WTC11 (cell line): ENCODE results near the gene STPG2. TPM values are rescaled to one million over a fixed set of nuclear protein-coding genes. Genes with fewer than 3 reads are reported as not detected.

Experiments used
- ATAC-seq: fragments of 200-7000 bp; cut with Tn5 transposase; 2 replicates; pipeline ENCODE4 v1.10.0; 2021; ENCODE audit warnings: mild to moderate bottlenecking, moderate library complexity
- CTCF ChIA-PET: fragments of 300-600 bp; sonication (Branson Sonifier 250); formaldehyde crosslinking; loops from one replicate; lab custom pipeline; 2021; ENCODE audit warnings: antibody characterized with exemption; lab: Charles Lee
- POLR2A ChIA-PET: fragments of 350-600 bp; sonication (Branson Sonifier 250); formaldehyde crosslinking; loops from one replicate; lab custom pipeline; 2021; ENCODE audit warnings: antibody characterized with exemption; lab: Charles Lee
- DNase-seq: peaks from one replicate; pipeline ENCODE4 v3.0.0; 2021; ENCODE audit warnings: low spot score
- H3K27ac Mint-ChIP-seq: 2 replicates; pipeline ENCODE4 v1.8.0; 2021; ENCODE audit warnings: mixed read lengths
- H3K27me3 Mint-ChIP-seq: 2 replicates; pipeline ENCODE4 v1.8.0; 2021; ENCODE audit warnings: low read depth, mild to moderate bottlenecking, moderate library complexity, mixed read lengths
- H3K36me3 Mint-ChIP-seq: 2 replicates; pipeline ENCODE4 v1.8.0; 2021; ENCODE audit warnings: mixed read lengths
- H3K4me1 Mint-ChIP-seq: 2 replicates; pipeline ENCODE4 v1.8.0; 2022; ENCODE audit warnings: mixed read lengths
- H3K4me3 Mint-ChIP-seq: 2 replicates; pipeline ENCODE4 v1.8.0; 2021; ENCODE audit warnings: mild to moderate bottlenecking, moderate library complexity, mixed read lengths
- H3K9me3 Mint-ChIP-seq: 2 replicates; pipeline ENCODE4 v1.8.0; 2021; ENCODE audit warnings: mixed read lengths
- CREM ChIP-seq: sonication (generic); formaldehyde crosslinking; IDR thresholded peaks from 2 replicates; pipeline ENCODE4 v1.8.1; 2022; ENCODE audit warnings: mild to moderate bottlenecking, missing genetic modification reagents, moderate library complexity
- FOXP1 ChIP-seq: sonication (generic); formaldehyde crosslinking; IDR thresholded peaks from 2 replicates; pipeline ENCODE4 v1.8.0; 2022; ENCODE audit warnings: missing genetic modification reagents, mild to moderate bottlenecking, moderate library complexity, borderline replicate concordance
- JUN ChIP-seq: sonication (generic); formaldehyde crosslinking; IDR thresholded peaks from 2 replicates; pipeline ENCODE4 v1.8.0; 2023; ENCODE audit warnings: mild to moderate bottlenecking, missing genetic modification reagents
- RELA ChIP-seq: sonication (generic); formaldehyde crosslinking; IDR thresholded peaks from 2 replicates; pipeline ENCODE4 v1.8.1; 2022; ENCODE audit warnings: missing genetic modification reagents, mild to moderate bottlenecking, borderline replicate concordance
- SOX15 ChIP-seq: fragments of 250-450 bp; sonication (Bioruptor Pico); IDR thresholded peaks from 2 replicates; pipeline ENCODE4 v1.9.0; 2021; ENCODE audit warnings: mild to moderate bottlenecking
- SP1 ChIP-seq: sonication (generic); formaldehyde crosslinking; conservative IDR thresholded peaks from 2 replicates; pipeline ENCODE4 v1.8.1; 2022; ENCODE audit warnings: missing genetic modification reagents
- ZNF263 ChIP-seq: sonication (generic); formaldehyde crosslinking; IDR thresholded peaks from 2 replicates; pipeline ENCODE4 v1.8.1; 2022; ENCODE audit warnings: low read depth, mild to moderate bottlenecking, moderate library complexity, missing genetic modification reagents
- total RNA-seq: library from RNA; stranded (reverse); gene quantifications from 3 replicates; pipeline ENCODE4 v1.2.3, GENCODE V29; 2021
- TF ChIP-seq, protein P1 (sequence below): fragments of 250-450 bp; sonication (Bioruptor Pico); IDR thresholded peaks from 2 replicates; pipeline ENCODE4 v1.8.0; 2021; ENCODE audit warnings: mild to moderate bottlenecking
- TF ChIP-seq, protein P2 (sequence below): sonication (generic); formaldehyde crosslinking; IDR thresholded peaks from 2 replicates; pipeline ENCODE4 v1.8.1; 2023; ENCODE audit warnings: mild to moderate bottlenecking, moderate library complexity, missing genetic modification reagents
- TF ChIP-seq, protein P3 (sequence below): sonication (generic); formaldehyde crosslinking; IDR thresholded peaks from 2 replicates; pipeline ENCODE4 v1.8.1; 2023; ENCODE audit warnings: mild to moderate bottlenecking, missing genetic modification reagents, moderate library complexity
- TF ChIP-seq, protein P4 (sequence below): sonication (generic); formaldehyde crosslinking; IDR thresholded peaks from 2 replicates; pipeline ENCODE4 v1.8.0; 2023; ENCODE audit warnings: missing genetic modification reagents, mild to moderate bottlenecking, borderline replicate concordance
- TF ChIP-seq, protein P5 (sequence below): fragments of 250-450 bp; sonication (Bioruptor Pico); conservative IDR thresholded peaks from 2 replicates; pipeline ENCODE4 v1.9.0; 2021; ENCODE audit warnings: mild to moderate bottlenecking

Gene STPG2
- total RNA-seq, 1 experiment from 2014 or later, result 0.17 TPM

DNA sequence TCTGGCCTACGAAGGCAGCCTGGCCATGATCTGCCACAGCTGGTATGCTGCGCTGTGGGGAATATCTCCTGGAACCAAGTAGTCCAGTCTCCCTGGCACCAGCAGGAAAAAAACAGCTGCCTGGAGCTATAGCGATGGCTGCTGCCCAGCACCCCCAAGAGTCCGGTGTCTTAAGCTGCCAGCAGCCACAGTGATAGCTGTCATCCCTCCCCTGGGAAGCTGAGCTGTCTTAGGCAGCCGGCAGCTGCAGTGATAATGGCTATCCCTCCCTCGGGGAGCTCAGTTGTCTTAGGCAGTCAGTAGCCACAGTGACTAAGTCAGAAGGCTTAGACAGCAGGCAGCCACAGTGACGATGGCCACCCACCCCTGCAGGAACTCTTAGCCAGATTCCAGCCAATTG, 205.1 kb downstream of the STPG2 start:
- ChIA-PET CTCF (no interaction called here), POLR2A (no interaction called here)
- Mint-ChIP-seq H3K4me3 (no peak overlapping the region), H3K9me3 (peaks cover 30% of the 10 kb centered on the region), H3K36me3 (peaks cover 12% of the 10 kb centered on the region), H3K27ac (no peak overlapping the region), H3K27me3 (0 out of 2 replicates have a peak, but pooled peaks cover 3% of the 10 kb centered on the region), H3K4me1 (no peaks in the 10 kb centered on the region)
- ATAC-seq (no peak), DNase-seq (no peak)
- no peak for TF ChIP-seq FOXP1

DNA sequence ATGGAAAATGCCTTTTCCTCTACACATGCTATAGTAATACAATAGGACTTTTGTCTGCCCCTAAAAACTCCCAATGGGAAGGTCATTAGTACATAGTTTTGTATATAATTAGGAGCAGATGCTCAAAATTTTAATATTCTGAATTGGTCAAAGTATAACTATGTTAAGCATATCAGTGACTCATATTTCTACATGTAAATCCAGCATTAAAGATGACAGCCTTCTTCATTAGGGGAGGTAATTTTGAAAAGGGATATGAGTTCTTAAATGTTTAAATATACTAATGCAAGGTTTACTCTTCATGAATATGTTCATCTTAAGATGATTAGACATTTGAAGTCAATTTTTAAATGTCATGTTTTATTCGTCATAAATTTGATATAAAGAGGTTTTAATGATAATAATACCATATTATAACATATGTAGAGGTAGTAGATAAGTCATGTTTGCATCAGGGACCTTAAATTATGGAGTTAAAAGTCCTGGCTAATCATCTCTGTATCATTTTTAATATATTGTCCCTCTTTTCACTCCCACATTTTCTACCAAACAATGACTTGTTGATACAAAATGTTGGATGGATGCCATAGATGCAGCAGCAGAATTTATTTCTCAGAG, 218.8 kb downstream of the STPG2 start:
- no peak overlapping the region for H3K27ac Mint-ChIP-seq
- peaks cover 8% of the 10 kb centered on the region for H3K36me3 Mint-ChIP-seq
- no peaks in the 10 kb centered on the region for H3K27me3 Mint-ChIP-seq
- ATAC-seq (no peak), DNase-seq (no peak)
- no peaks in the 10 kb centered on the region for H3K4me1 Mint-ChIP-seq
- no peak overlapping the region for H3K4me3 Mint-ChIP-seq
- ChIA-PET CTCF (no interaction called here), POLR2A (no interaction called here)
- TF ChIP-seq SOX15 (CRISPR knock-in tag), result no peak
- TF ChIP-seq ZNF263, result no peak
- TF ChIP-seq, protein P1, sequence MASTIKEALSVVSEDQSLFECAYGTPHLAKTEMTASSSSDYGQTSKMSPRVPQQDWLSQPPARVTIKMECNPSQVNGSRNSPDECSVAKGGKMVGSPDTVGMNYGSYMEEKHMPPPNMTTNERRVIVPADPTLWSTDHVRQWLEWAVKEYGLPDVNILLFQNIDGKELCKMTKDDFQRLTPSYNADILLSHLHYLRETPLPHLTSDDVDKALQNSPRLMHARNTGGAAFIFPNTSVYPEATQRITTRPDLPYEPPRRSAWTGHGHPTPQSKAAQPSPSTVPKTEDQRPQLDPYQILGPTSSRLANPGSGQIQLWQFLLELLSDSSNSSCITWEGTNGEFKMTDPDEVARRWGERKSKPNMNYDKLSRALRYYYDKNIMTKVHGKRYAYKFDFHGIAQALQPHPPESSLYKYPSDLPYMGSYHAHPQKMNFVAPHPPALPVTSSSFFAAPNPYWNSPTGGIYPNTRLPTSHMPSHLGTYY (CRISPR knock-in tag), result no peak
- TF ChIP-seq, protein P2, sequence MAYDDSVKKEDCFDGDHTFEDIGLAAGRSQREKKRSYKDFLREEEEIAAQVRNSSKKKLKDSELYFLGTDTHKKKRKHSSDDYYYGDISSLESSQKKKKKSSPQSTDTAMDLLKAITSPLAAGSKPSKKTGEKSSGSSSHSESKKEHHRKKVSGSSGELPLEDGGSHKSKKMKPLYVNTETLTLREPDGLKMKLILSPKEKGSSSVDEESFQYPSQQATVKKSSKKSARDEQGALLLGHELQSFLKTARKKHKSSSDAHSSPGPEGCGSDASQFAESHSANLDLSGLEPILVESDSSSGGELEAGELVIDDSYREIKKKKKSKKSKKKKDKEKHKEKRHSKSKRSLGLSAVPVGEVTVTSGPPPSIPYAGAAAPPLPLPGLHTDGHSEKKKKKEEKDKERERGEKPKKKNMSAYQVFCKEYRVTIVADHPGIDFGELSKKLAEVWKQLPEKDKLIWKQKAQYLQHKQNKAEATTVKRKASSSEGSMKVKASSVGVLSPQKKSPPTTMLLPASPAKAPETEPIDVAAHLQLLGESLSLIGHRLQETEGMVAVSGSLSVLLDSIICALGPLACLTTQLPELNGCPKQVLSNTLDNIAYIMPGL (CRISPR knock-in tag), result no peak
- TF ChIP-seq, protein P3, sequence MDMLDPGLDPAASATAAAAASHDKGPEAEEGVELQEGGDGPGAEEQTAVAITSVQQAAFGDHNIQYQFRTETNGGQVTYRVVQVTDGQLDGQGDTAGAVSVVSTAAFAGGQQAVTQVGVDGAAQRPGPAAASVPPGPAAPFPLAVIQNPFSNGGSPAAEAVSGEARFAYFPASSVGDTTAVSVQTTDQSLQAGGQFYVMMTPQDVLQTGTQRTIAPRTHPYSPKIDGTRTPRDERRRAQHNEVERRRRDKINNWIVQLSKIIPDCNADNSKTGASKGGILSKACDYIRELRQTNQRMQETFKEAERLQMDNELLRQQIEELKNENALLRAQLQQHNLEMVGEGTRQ (CRISPR knock-in tag), result no peak
- TF ChIP-seq CREM, result no peak
- TF ChIP-seq, protein P4, sequence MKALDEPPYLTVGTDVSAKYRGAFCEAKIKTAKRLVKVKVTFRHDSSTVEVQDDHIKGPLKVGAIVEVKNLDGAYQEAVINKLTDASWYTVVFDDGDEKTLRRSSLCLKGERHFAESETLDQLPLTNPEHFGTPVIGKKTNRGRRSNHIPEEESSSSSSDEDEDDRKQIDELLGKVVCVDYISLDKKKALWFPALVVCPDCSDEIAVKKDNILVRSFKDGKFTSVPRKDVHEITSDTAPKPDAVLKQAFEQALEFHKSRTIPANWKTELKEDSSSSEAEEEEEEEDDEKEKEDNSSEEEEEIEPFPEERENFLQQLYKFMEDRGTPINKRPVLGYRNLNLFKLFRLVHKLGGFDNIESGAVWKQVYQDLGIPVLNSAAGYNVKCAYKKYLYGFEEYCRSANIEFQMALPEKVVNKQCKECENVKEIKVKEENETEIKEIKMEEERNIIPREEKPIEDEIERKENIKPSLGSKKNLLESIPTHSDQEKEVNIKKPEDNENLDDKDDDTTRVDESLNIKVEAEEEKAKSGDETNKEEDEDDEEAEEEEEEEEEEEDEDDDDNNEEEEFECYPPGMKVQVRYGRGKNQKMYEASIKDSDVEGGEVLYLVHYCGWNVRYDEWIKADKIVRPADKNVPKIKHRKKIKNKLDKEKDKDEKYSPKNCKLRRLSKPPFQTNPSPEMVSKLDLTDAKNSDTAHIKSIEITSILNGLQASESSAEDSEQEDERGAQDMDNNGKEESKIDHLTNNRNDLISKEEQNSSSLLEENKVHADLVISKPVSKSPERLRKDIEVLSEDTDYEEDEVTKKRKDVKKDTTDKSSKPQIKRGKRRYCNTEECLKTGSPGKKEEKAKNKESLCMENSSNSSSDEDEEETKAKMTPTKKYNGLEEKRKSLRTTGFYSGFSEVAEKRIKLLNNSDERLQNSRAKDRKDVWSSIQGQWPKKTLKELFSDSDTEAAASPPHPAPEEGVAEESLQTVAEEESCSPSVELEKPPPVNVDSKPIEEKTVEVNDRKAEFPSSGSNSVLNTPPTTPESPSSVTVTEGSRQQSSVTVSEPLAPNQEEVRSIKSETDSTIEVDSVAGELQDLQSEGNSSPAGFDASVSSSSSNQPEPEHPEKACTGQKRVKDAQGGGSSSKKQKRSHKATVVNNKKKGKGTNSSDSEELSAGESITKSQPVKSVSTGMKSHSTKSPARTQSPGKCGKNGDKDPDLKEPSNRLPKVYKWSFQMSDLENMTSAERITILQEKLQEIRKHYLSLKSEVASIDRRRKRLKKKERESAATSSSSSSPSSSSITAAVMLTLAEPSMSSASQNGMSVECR (CRISPR knock-in tag), result no peak
- no peak for TF ChIP-seq RELA (CRISPR knock-in tag)
- TF ChIP-seq, protein P5, sequence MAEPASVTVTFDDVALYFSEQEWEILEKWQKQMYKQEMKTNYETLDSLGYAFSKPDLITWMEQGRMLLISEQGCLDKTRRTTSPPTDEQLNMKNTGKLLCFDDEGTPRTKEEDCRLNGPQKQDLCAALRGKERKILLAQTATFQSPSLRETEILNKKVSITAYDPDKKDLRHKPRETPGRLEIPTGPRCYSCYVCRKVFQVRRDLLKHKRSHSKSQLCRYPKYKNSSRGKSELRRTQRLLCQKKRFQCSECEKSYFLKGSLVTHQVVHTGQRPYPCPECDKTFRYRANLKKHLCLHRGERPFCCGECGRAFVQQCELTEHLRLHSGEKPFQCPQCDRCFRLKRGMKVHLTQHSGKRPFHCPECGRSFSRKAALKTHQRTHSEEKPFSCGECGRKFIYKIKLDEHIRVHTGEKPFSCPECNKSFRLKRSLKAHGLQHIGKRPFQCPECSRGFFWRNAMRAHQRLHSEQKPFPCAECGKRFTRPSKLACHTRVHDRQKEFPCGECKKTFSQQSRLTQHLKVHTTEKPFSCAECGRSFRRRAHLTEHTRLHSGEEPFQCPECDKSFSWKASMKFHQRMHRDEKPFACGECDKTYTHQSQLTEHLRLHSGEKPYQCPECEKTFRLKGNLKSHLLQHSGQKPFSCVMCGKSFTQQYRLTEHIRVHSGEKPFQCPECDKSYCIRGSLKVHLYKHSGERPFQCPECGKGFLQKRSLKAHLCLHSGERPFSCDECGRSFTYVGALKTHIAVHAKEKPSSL (CRISPR knock-in tag), result no peak
- TF ChIP-seq JUN, result no peak
- no peak for TF ChIP-seq SP1 (CRISPR knock-in tag)
- H3K9me3 Mint-ChIP-seq, result peaks cover 13% of the 10 kb centered on the region
